Measurements from ENCODE around the gene SPATA31D1.

Gene SPATA31D1

DNA sequence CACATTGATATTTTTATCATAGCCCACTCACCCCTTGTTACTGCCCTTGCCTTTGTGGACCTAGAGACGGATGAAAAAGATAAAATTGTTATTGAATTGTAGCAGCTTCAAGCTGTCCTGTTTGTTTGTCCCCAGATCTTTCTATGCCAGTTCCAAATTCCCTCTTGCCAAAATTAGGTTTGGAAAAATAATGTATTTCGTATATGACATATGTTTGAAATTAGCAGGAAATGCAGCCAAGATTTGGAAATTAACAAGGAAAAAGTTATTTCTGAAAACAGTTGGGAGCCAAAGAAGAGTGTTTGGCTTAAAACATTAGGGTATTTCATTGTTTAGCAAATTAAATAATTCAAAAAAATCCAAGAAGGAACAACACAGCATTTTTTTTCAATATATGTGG is 33.5 kb downstream of the SPATA31D1 start:
- no peak for DNase-seq (ENCODE audit: low spot score)

GRCh38 chr9:82024908-82025307 is 36.3 kb downstream of the SPATA31D1 start:
- no peak for DNase-seq (ENCODE audit: low spot score)

DNA sequence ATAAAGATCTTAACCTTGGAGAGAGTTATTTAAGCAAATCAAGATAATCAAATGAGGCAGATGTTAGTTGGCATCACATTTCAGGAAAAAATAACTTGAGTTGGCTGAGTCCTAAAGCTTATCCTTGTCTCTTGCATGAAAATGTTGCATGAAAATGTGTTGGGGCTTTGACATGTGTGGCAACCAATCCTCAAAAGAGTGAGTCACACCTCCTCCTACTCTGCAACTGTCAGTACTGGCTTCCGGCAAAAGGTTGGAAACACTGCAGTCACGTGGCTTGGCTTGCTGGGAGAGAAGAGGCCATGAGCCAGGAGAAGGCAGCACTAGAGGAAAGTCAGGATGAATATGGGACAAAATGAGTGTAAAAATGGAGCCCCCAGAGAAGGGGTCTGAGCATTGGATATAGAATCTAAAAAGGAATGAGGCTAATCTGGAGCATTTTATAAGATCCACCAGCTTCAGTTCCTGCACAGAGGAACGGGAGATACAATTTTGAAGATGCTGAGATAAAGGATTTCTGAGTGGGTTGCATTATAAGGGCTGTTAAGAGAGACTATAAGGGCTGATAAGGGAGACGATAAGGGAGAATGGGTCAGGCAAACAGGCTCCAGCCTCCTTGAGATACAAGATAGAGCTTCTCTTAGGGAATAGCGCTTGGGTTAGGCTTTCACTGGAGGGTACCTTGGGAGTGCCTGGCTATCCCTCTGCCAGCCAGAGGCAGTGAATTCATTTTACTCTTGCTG is 43.1 kb downstream of the SPATA31D1 start:
- DNase-seq (ENCODE audit: low spot score), result peak; percentile 8

DNA sequence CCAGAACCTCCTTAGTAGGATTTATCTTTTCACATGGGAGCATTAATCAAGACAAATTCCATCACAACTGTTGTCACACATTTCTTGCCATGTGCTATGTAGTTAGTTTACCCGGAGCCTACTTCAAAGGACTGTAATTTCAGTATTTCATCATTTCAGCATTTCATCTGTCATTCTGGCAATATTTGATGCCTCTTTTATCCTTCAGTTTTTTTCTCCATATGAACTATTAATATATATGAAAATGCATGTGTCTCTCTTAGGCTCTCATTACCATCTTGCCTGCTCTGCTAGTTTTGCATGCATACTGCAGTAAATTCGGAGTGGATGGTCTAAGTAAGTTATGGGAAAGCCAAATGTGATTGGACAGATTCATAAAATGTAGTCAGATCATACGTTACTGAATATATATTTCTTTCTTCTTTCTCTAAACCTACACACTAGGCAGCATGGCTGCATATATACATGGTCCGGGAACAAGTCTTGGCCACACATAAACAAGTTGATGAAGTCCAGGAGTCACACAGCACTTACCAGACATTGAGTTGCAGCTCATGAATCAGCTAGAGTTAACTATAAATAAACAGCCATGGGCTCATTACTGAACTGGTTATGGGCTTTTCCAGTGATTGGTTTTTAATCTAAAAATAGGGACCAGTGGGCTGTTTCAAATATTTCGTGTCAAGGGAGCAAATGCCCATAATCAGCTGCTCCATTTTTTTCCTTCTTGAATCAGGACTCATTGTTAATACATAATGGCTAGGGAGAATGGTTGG is 46.6 kb downstream of the SPATA31D1 start:
- no peak for DNase-seq (ENCODE audit: low spot score)

GRCh38 chr9:82036086-82036485 is 47.5 kb downstream of the SPATA31D1 start:
- DNase-seq (ENCODE audit: low spot score), result no peak

DNA sequence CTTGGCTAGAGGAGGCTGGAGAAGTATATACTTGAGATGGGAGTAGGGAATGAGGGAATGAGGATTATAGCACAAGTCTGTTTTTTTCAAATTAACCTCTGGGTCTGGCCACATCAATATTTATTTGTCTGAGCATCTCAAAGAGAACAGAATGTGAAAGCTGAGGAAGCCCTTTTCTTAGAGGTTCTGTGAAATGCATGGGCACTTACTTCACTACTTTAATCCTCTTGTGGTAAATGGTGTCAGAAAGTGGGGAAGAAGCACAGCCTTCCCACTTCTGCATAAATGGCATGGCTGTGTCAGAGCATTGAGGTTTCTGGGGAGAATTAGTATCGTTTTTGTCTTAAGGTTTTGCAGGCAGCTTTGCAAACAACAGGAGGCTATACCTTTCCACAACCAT is 48.6 kb downstream of the SPATA31D1 start:
- no peak for DNase-seq (ENCODE audit: low spot score)

- no peak for DNase-seq (ENCODE audit: low spot score)
Observed at GRCh38 chr9:82038897-82039296, 50.3 kb downstream of the SPATA31D1 start.
